SK-N-SH (cell line): ENCODE data around the gene BNC2.

Source experiments
- FOSL2 ChIP-seq: IDR thresholded peaks from 2 replicates; pipeline ENCODE4 v1.4.0; 2012; ENCODE audit warnings: low read depth, mild to moderate bottlenecking, moderate library complexity, borderline replicate concordance
- POLR2AphosphoS5 ChIP-seq: IDR thresholded peaks from 2 replicates; pipeline ENCODE4 v1.6.1; 2012; ENCODE audit warnings: low read depth, low read length
- RAD21 ChIP-seq: IDR thresholded peaks from 2 replicates; pipeline ENCODE4 v1.6.1; 2012; ENCODE audit warnings: mild to moderate bottlenecking, low read length
- RXRA ChIP-seq: IDR thresholded peaks from 2 replicates; pipeline ENCODE4 v1.4.0; 2012; ENCODE audit warnings: low read depth, mild to moderate bottlenecking, borderline replicate concordance
- SIN3A ChIP-seq: IDR thresholded peaks from 2 replicates; pipeline ENCODE4 v1.6.1; 2012; ENCODE audit warnings: low read depth, mild to moderate bottlenecking, low read length, moderate library complexity, borderline replicate concordance
- TF ChIP-seq, protein P1 (sequence below): fragments of 200-600 bp; sonication (generic); IDR thresholded peaks from 2 replicates; pipeline ENCODE4 v1.6.1; 2017; ENCODE audit warnings: antibody characterized with exemption, mild to moderate bottlenecking, moderate library complexity

- TF ChIP-seq FOSL2: no peak
- TF ChIP-seq RAD21: no peak
- TF ChIP-seq, protein P1, sequence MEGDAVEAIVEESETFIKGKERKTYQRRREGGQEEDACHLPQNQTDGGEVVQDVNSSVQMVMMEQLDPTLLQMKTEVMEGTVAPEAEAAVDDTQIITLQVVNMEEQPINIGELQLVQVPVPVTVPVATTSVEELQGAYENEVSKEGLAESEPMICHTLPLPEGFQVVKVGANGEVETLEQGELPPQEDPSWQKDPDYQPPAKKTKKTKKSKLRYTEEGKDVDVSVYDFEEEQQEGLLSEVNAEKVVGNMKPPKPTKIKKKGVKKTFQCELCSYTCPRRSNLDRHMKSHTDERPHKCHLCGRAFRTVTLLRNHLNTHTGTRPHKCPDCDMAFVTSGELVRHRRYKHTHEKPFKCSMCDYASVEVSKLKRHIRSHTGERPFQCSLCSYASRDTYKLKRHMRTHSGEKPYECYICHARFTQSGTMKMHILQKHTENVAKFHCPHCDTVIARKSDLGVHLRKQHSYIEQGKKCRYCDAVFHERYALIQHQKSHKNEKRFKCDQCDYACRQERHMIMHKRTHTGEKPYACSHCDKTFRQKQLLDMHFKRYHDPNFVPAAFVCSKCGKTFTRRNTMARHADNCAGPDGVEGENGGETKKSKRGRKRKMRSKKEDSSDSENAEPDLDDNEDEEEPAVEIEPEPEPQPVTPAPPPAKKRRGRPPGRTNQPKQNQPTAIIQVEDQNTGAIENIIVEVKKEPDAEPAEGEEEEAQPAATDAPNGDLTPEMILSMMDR: no peak
- no peak for TF ChIP-seq SIN3A
- TF ChIP-seq RXRA: no peak
- TF ChIP-seq POLR2AphosphoS5: no peak
Measured at GRCh38 chr9:16418721-16419120, 451.7 kb downstream of the BNC2 start.
